A673 (cell line): ENCODE data around the gene CCL17. TPM values are rescaled to one million over a fixed set of nuclear protein-coding genes. Genes with fewer than 3 reads are reported as not detected.

Experiments
- BruUV-seq: library from RNA; stranded (reverse); fragments of 400-500 nt; replicated peaks from 2 replicates; lab custom pipeline; 2021; lab: Mats Ljungman, UMichigan
- CTCF ChIA-PET: fragments of 300-600 bp; sonication (Branson Sonifier 250); formaldehyde crosslinking; loops from one replicate; lab custom pipeline; 2022; ENCODE audit warnings: antibody characterized with exemption; lab: Charles Lee
- POLR2A ChIA-PET: fragments of 300-600 bp; sonication (Branson Sonifier 250); formaldehyde crosslinking; loops from one replicate; lab custom pipeline; 2022; ENCODE audit warnings: antibody characterized with exemption; ENCODE audit not compliant: low non-redundant PET; lab: Charles Lee
- DNase-seq: peaks from one replicate; pipeline ENCODE4 v3.0.0-alpha.2; 2015; ENCODE audit warnings: low spot score
- H3K27ac ChIP-seq: fragments of 200-600 bp; sonication (generic); 2 replicates; pipeline ENCODE4 v1.5.1; 2016; ENCODE audit warnings: mixed run types, low read depth, mild to moderate bottlenecking, mixed read lengths, antibody characterized with exemption, low read length; ENCODE audit not compliant: poor library complexity, severe bottlenecking
- H3K27me3 ChIP-seq: fragments of 200-600 bp; sonication (generic); replicated peaks from 2 replicates; pipeline ENCODE4 v1.6.1; 2017; ENCODE audit warnings: mixed run types, low read depth, mild to moderate bottlenecking, mixed read lengths, antibody characterized with exemption, low read length; ENCODE audit not compliant: insufficient read depth, poor library complexity
- H3K36me3 ChIP-seq: fragments of 200-600 bp; sonication (generic); 2 replicates; pipeline ENCODE4 v1.6.1; 2016; ENCODE audit warnings: mixed run types, mild to moderate bottlenecking, mixed read lengths, antibody characterized with exemption, low read length; ENCODE audit not compliant: insufficient read depth, poor library complexity, severe bottlenecking
- H3K4me1 ChIP-seq: fragments of 200-600 bp; sonication (generic); 2 replicates; pipeline ENCODE4 v1.6.1; 2017; ENCODE audit warnings: mixed run types, mild to moderate bottlenecking, mixed read lengths, antibody characterized with exemption, low read length; ENCODE audit not compliant: insufficient read depth, poor library complexity, severe bottlenecking
- H3K4me3 ChIP-seq: fragments of 200-600 bp; sonication (generic); 2 replicates; pipeline ENCODE4 v1.5.1; 2016; ENCODE audit warnings: low read depth, mixed run types, mild to moderate bottlenecking, mixed read lengths, low read length; ENCODE audit not compliant: poor library complexity, severe bottlenecking
- H3K9me3 ChIP-seq: fragments of 200-600 bp; sonication (generic); 2 replicates; pipeline ENCODE4 v1.6.1; 2016; ENCODE audit warnings: mixed run types, low read depth, mild to moderate bottlenecking, mixed read lengths, antibody characterized with exemption, low read length; ENCODE audit not compliant: poor library complexity, severe bottlenecking
- CTCF ChIP-seq: fragments of 300-800, 200-600 bp; sonication (generic); conservative IDR thresholded peaks from 2 replicates; pipeline ENCODE4 v1.5.1; 2017; ENCODE audit warnings: low read depth, mild to moderate bottlenecking, antibody characterized with exemption, low read length, moderate library complexity, mixed read lengths
- EZH2 ChIP-seq: fragments of 200-600 bp; sonication (generic); IDR thresholded peaks from 2 replicates; pipeline ENCODE4 v1.6.1; 2017; ENCODE audit warnings: borderline replicate concordance, low read depth, mild to moderate bottlenecking, mixed read lengths, antibody characterized with exemption, low read length; ENCODE audit not compliant: poor library complexity, severe bottlenecking
- intact Hi-C: fragments of 100-400 bp; cut with micrococcal nuclease; formaldehyde crosslinking; loops from one replicate; pipeline ENCODE4 v1.10.0; 2022; ENCODE audit not compliant: unreplicated experiment
- total RNA-seq: library from RNA; stranded (reverse); gene quantifications from 2 replicates; pipeline ENCODE4 v1.2.3, GENCODE V29; 2021

CCL17 gene
- total RNA-seq, 1 experiment from 2014 or later = not detected

GRCh38 chr16:57357330-57358085 lies 47.1 kb upstream of the CCL17 start:
- POLR2A ChIA-PET = no interaction called here
- CTCF ChIA-PET = no interaction called here
- no peak for DNase-seq

GRCh38 chr16:57358086-57358420 lies 46.5 kb upstream of the CCL17 start:
- no peaks in the 10 kb centered on the region for H3K9me3 ChIP-seq
- ChIA-PET CTCF (no interaction called here), POLR2A (no interaction called here)
- H3K4me1 ChIP-seq = no peaks in the 10 kb centered on the region
- intact Hi-C loops = no loop called here
- no peak overlapping the region for H3K4me3 ChIP-seq
- no peak for DNase-seq
- no peaks in the 10 kb centered on the region for H3K36me3 ChIP-seq
- no peak for TF ChIP-seq CTCF
- BruUV-seq = no TSS peak
- no peaks in the 10 kb centered on the region for H3K27me3 ChIP-seq
- H3K27ac ChIP-seq = no peak overlapping the region

More at GRCh38 chr16:57357330-57358085, 47.1 kb upstream of the CCL17 start:
- no peak for TF ChIP-seq EZH2
- no peak for TF ChIP-seq CTCF
- Histone ChIP-seq H3K27me3 (no peaks in the 10 kb centered on the region), H3K4me3 (no peak overlapping the region), H3K27ac (no peak overlapping the region), H3K4me1 (no peaks in the 10 kb centered on the region), H3K36me3 (no peaks in the 10 kb centered on the region), H3K9me3 (no peaks in the 10 kb centered on the region)
- intact Hi-C loops = no loop called here
- no TSS peak for BruUV-seq

GRCh38 chr16:57358527-57359095 lies 46.0 kb upstream of the CCL17 start, which contains the start of gene CCL22:
Gene CCL22, plus strand, starts transcription at chr16:57358783. Its CDS starts 34 bp downstream, at chr16:57358817.
- Histone ChIP-seq H3K27me3 (no peaks in the 10 kb centered on the region), H3K27ac (no peak within 1 kb of the TSS), H3K4me1 (no peaks in the 10 kb centered on the region), H3K9me3 (no peaks in the 10 kb centered on the region), H3K4me3 (no peak within 1 kb of the TSS), H3K36me3 (no peaks in the 10 kb centered on the region)
- POLR2A ChIA-PET = no interaction called here
- CTCF ChIA-PET = no interaction called here
- intact Hi-C loops = no loop called here
- DNase-seq = no peak
- BruUV-seq = no TSS peak
- TF ChIP-seq CTCF = no peak
